Endothelial cell of umbilical vein (primary cell): Measurements from ENCODE around the gene HOXA3. TPM values are rescaled to one million over a fixed set of nuclear protein-coding genes. Genes with fewer than 3 reads are reported as not detected.

Experiments used
- BruUV-seq: library from RNA; stranded (reverse); fragments of 400-500 nt; replicated peaks from 2 replicates; lab custom pipeline; 2021; lab: Mats Ljungman, UMichigan
- CTCF ChIA-PET: fragments of 300-600, 350-600 bp; sonication (Branson Sonifier 250); formaldehyde crosslinking; loops from one replicate; lab custom pipeline; 2021; ENCODE audit warnings: antibody characterized with exemption, inconsistent platforms; lab: Charles Lee
- POLR2A ChIA-PET: fragments of 300-600, 350-600 bp; sonication (Branson Sonifier 250); formaldehyde crosslinking; loops from one replicate; lab custom pipeline; 2021; ENCODE audit warnings: antibody characterized with exemption, inconsistent platforms; lab: Charles Lee
- DNase-seq: peaks from one replicate; pipeline ENCODE4 v3.0.0-alpha.2; 2011; ENCODE audit warnings: low read depth, low spot score
- FAIRE-seq: peaks from 2 replicates; lab custom pipeline; 2011; peaks lifted over from hg19 to GRCh38; lab: Jason Lieb, UNC
- H2AFZ ChIP-seq: 2 replicates; pipeline ENCODE4 v1.6.0; 2012; ENCODE audit warnings: low read depth, low read length, control low read depth, inconsistent platforms
- H3K27ac ChIP-seq: 2 replicates; pipeline ENCODE4 v1.5.1; 2011; ENCODE audit warnings: low read depth, mild to moderate bottlenecking, control low read depth, low read length, moderate library complexity; ENCODE audit not compliant: insufficient read depth
- H3K27me3 ChIP-seq, 2 experiments: 2 replicates each; pipeline versions ENCODE4 v1.6.0 to v1.6.1; 2011; ENCODE audit warnings: low read length in 2 of 2, mixed read lengths in 1 of 2; ENCODE audit not compliant: control insufficient read depth in 2 of 2, insufficient read depth in 2 of 2
- H3K36me3 ChIP-seq, 2 experiments: 2 replicates in 1 of 2; 3 replicates in 1 of 2; pipeline ENCODE4 v1.5.1; 2011; ENCODE audit warnings: low read length in 2 of 2, mild to moderate bottlenecking in 1 of 2, moderate library complexity in 1 of 2; ENCODE audit not compliant: control insufficient read depth in 2 of 2, insufficient read depth in 2 of 2; ENCODE audit errors: extremely low read depth in 1 of 2
- H3K4me1 ChIP-seq: 3 replicates; pipeline ENCODE4 v1.5.1; 2011; ENCODE audit warnings: mild to moderate bottlenecking, low read length; ENCODE audit not compliant: control insufficient read depth, insufficient read depth; ENCODE audit errors: extremely low read depth
- H3K4me2 ChIP-seq: 2 replicates; pipeline ENCODE4 v1.6.1; 2011; ENCODE audit warnings: low read length, control low read depth, mixed read lengths; ENCODE audit not compliant: insufficient read depth
- H3K4me3 ChIP-seq, 3 experiments: fragments of 200-600 bp in 1 of 3; sonication (generic), shearing (Covaris generic) in 1 of 3; replicated peaks in 1 of 3; 2 replicates each; pipeline ENCODE4 v1.5.1; 2011 to 2016; ENCODE audit warnings: control low read depth in 3 of 3, low read length in 3 of 3, mild to moderate bottlenecking in 2 of 3, inconsistent platforms in 1 of 3, low read depth in 1 of 3, moderate library complexity in 1 of 3; ENCODE audit not compliant: insufficient read depth in 1 of 3
- H3K79me2 ChIP-seq: 2 replicates; pipeline ENCODE4 v1.6.0; 2012; ENCODE audit warnings: low read length, inconsistent platforms; ENCODE audit not compliant: control insufficient read depth, insufficient read depth
- H3K9ac ChIP-seq: replicated peaks from 2 replicates; pipeline ENCODE3; 2011; ENCODE audit warnings: low read length, control low read depth; ENCODE audit not compliant: insufficient read depth; ENCODE audit errors: extremely low read depth
- H3K9me1 ChIP-seq: replicated peaks from 3 replicates; pipeline ENCODE4 v1.6.0; 2011; ENCODE audit warnings: mild to moderate bottlenecking, low read length; ENCODE audit not compliant: control insufficient read depth, insufficient read depth; ENCODE audit errors: extremely low read depth
- H3K9me3 ChIP-seq: replicated peaks from 2 replicates; pipeline ENCODE4 v1.5.1; 2012; ENCODE audit warnings: low read length, inconsistent platforms; ENCODE audit not compliant: control insufficient read depth, insufficient read depth
- H4K20me1 ChIP-seq: replicated peaks from 2 replicates; pipeline ENCODE3; 2011; ENCODE audit warnings: mild to moderate bottlenecking, low read length; ENCODE audit not compliant: control insufficient read depth, insufficient read depth; ENCODE audit errors: extremely low read depth
- EZH2 ChIP-seq: IDR thresholded peaks from 2 replicates; pipeline ENCODE4 v1.6.1; 2012; ENCODE audit warnings: borderline replicate concordance, low read depth, mild to moderate bottlenecking, moderate library complexity, low read length, inconsistent platforms; ENCODE audit not compliant: severe bottlenecking
- GATA2 ChIP-seq: IDR thresholded peaks from 2 replicates; pipeline ENCODE4 v1.7.0; 2011; ENCODE audit warnings: low read depth, mild to moderate bottlenecking, moderate library complexity, mixed read lengths, low read length; ENCODE audit not compliant: insufficient read length, insufficient read depth
- POLR2A ChIP-seq: IDR thresholded peaks from 2 replicates; pipeline ENCODE4 v1.6.1; 2012; ENCODE audit warnings: low read depth, mild to moderate bottlenecking, control low read depth, low read length
- dilution Hi-C: fragments of 300-500 bp; cut with MboI; formaldehyde crosslinking; loops from one replicate; pipeline ENCODE4 v1.15.0; 2019; ENCODE audit warnings: low sequenced_read_pairs; ENCODE audit not compliant: extremely low pct_ligation_motif_present
- intact Hi-C: fragments of 100-400 bp; cut with micrococcal nuclease; formaldehyde crosslinking; loops from one replicate; pipeline ENCODE4 v1.10.0; 2022
- polyA plus RNA-seq, 4 experiments: library from polyadenylated mRNA; depleted of rRNA in 3 of 4; stranded (reverse) in 3 of 4; unstranded in 1 of 4; fragments of >200 nt; gene quantifications; 2 replicates each; pipeline versions ENCODE4 v1.2.1 to v1.2.3, GENCODE V29; 2011 to 2012; ENCODE audit warnings: missing spikeins in 1 of 4
- total RNA-seq: library from RNA; stranded (reverse); gene quantifications from 2 replicates; pipeline ENCODE4 v1.2.3, GENCODE V29; 2021
- TF ChIP-seq, protein P1 (sequence below), 2 donors: IDR thresholded peaks; 1 replicate in 1 of 2; 2 replicates in 1 of 2; pipeline ENCODE4 v1.5.1; 2011; ENCODE audit warnings: low read length in 2 of 2, mild to moderate bottlenecking in 2 of 2, moderate library complexity in 2 of 2, control low read depth in 1 of 2, inconsistent platforms in 1 of 2, low read depth in 1 of 2; ENCODE audit not compliant: insufficient read depth in 1 of 2; ENCODE audit errors: extremely low read depth in 1 of 2

Gene HOXA3
- total and polyA plus RNA-seq, 2 donors (not counting 3 experiments of a cell fraction or from before 2014, with no cell fraction given): 4.7 to 14.0 TPM

GRCh38 chr7:27196287-27196767 is 43.9 kb upstream of the HOXA3 start:
- no peaks in the 10 kb centered on the region for H4K20me1 ChIP-seq
- H3K27ac ChIP-seq: no peak overlapping the region
- FAIRE-seq (peak; percentile 89), DNase-seq (peak; percentile 84)
- ChIA-PET POLR2A (interaction anchor here (0.5 kb wide), 1 partner anchor 78 kb away, joined by 3 read pairs; no protein-coding TSS in a partner anchor), CTCF (interaction anchor here (0.6 to 2.8 kb wide), 101 partner anchors 9 to 1727 kb away, joined by 3 to 148 read pairs (median 5); partner anchors contain the start of genes EVX1, HIBADH and HOXA11)
- peaks cover 16% of the 10 kb centered on the region for H3K4me1 ChIP-seq
- H3K27me3 ChIP-seq: peaks cover 52 to 78% of the 10 kb centered on the region in 2 experiments
- H3K4me3 ChIP-seq: no peak overlapping the region
- no peaks in the 10 kb centered on the region for H3K9me1 ChIP-seq
- H3K4me2 ChIP-seq: no peak overlapping the region
- H3K9me3 ChIP-seq: no peaks in the 10 kb centered on the region
- BruUV-seq: no TSS peak
- TF ChIP-seq EZH2: peak; percentile 24
- TF ChIP-seq, protein P1, sequence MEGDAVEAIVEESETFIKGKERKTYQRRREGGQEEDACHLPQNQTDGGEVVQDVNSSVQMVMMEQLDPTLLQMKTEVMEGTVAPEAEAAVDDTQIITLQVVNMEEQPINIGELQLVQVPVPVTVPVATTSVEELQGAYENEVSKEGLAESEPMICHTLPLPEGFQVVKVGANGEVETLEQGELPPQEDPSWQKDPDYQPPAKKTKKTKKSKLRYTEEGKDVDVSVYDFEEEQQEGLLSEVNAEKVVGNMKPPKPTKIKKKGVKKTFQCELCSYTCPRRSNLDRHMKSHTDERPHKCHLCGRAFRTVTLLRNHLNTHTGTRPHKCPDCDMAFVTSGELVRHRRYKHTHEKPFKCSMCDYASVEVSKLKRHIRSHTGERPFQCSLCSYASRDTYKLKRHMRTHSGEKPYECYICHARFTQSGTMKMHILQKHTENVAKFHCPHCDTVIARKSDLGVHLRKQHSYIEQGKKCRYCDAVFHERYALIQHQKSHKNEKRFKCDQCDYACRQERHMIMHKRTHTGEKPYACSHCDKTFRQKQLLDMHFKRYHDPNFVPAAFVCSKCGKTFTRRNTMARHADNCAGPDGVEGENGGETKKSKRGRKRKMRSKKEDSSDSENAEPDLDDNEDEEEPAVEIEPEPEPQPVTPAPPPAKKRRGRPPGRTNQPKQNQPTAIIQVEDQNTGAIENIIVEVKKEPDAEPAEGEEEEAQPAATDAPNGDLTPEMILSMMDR (IDR thresholded peaks at IDR 0.05; ENCODE audit: extremely low read depth in 1 of 2, insufficient read depth in 1 of 2, low read depth in 1 of 2, low read length in 2 of 2): peak; percentile 66 to 68
- TF ChIP-seq POLR2A: no peak
- intact Hi-C loops: loop anchor here (1.0 kb wide), 9 partner anchors 380 to 897 kb away; no protein-coding TSS in a partner anchor
- H3K79me2 ChIP-seq: no peaks in the 10 kb centered on the region
- no peaks in the 10 kb centered on the region for H3K36me3 ChIP-seq
- dilution Hi-C loops: no loop called here
- H2AFZ ChIP-seq: no peak overlapping the region
- no peak overlapping the region for H3K9ac ChIP-seq

DNA sequence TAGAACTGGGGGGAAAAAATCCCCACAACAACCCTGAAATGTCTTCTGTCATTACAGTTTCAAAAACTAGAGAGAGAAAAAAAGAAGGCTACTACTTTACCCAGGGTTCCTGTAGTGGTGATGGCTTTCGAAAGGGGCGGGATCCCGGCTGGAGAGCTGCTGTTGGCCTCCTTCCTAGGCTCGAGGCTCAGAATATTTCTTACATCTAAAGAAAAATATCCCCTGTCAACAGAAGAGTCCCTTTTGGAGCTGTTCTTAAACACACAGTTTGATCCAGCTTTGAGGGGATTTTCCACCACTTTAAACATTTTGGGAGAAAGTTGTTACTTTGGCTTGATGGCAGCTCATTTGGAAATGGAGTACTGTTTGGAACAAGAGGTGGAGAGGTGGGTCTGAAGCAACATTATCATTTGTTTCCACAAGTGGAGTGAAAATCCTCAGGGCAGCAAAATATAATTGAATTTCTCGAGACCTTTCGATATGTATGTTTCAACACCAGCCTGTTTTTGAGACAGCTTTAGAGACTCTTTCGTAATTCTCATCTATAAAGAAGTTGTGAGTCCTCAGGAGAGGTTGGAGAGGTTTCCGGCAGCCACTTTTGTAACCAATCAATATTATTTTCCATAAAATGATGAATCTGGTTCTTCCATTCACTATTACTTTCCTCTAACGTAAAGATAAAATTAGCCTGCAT is 42.5 kb upstream of the HOXA3 start:
- no peaks in the 10 kb centered on the region for H3K36me3 ChIP-seq
- dilution Hi-C loops: no loop called here
- no peak overlapping the region for H3K27ac ChIP-seq
- H3K79me2 ChIP-seq: no peaks in the 10 kb centered on the region
- no peak for DNase-seq
- TF ChIP-seq GATA2: no peak
- TF ChIP-seq EZH2: peak; percentile 65
- peaks cover 12% of the 10 kb centered on the region for H3K4me1 ChIP-seq
- no TSS peak for BruUV-seq
- no peaks in the 10 kb centered on the region for H4K20me1 ChIP-seq
- ChIA-PET POLR2A (no interaction called here), CTCF (interaction anchor here (0.7 to 2.8 kb wide), 13 partner anchors 15 to 903 kb away, joined by 3 to 69 read pairs (median 4); no protein-coding TSS in a partner anchor)
- intact Hi-C loops: no loop called here
- H3K4me3 ChIP-seq: no peak overlapping the region
- no peak for FAIRE-seq
- H3K9me1 ChIP-seq: no peaks in the 10 kb centered on the region
- H3K9ac ChIP-seq: no peak overlapping the region
- no peak overlapping the region for H2AFZ ChIP-seq
- no peak overlapping the region for H3K4me2 ChIP-seq
- H3K27me3 ChIP-seq: peaks cover 42 to 64% of the 10 kb centered on the region in 2 experiments
- H3K9me3 ChIP-seq: no peaks in the 10 kb centered on the region
